Measurements from ENCODE around the gene EEF1AKMT2. TPM values are rescaled to one million over a fixed set of nuclear protein-coding genes. Genes with fewer than 3 reads are reported as not detected.

The EEF1AKMT2 gene
- total and polyA plus RNA-seq, 10 donors: 15.3 to 27.1 (median 17.2) TPM

GRCh38 chr10:124762281-124762680 is 29.4 kb downstream of the EEF1AKMT2 start:
- intact Hi-C loops (cut with DNase I; ENCODE audit: low total_unique reads): no loop called here
- Histone ChIP-seq H3K27ac (no peak overlapping the region), H3K27me3 (replicated peaks in 1 of 7) (no peaks in the 10 kb centered on the region), H3K4me3 (no peak overlapping the region), H3K36me3 (peaks cover 0 to 87% (median 37%) of the 10 kb centered on the region in 6 donors), H3K9me3 (no peaks in the 10 kb centered on the region), H3K4me1 (peaks cover 0 to 6% (median 0%) of the 10 kb centered on the region in 6 donors)
- WGBS, 5 donors: 92 to 95% (median 93%) methylated on average over 5 of the region's 5 CpGs
- no peak for DNase-seq
- no peak for TF ChIP-seq CTCF (IDR thresholded peaks at IDR 0.05 in 8 of 11, conservative IDR thresholded peaks at IDR 0.05 in 3 of 11)
- TF ChIP-seq POLR2AphosphoS5 (IDR thresholded peaks at IDR 0.05): no peak

- DNase-seq: no peak
- Histone ChIP-seq H3K36me3 (peaks cover 0 to 80% (median 23%) of the 10 kb centered on the region in 6 donors), H3K27ac (no peak overlapping the region), H3K27me3 (replicated peaks in 1 of 7) (no peaks in the 10 kb centered on the region), H3K9me3 (no peaks in the 10 kb centered on the region), H3K4me3 (no peak overlapping the region), H3K4me1 (no peaks in the 10 kb centered on the region)
- intact Hi-C loops (cut with DNase I; ENCODE audit: low total_unique reads): no loop called here
- 85 to 94% (median 92%) methylated on average over 5 of the region's 5 CpGs for WGBS, 5 donors
- TF ChIP-seq POLR2AphosphoS5 (IDR thresholded peaks at IDR 0.05) (no peak), CTCF (IDR thresholded peaks at IDR 0.05 in 8 of 11, conservative IDR thresholded peaks at IDR 0.05 in 3 of 11) (no peak), POLR2A (IDR thresholded peaks at IDR 0.05) (no peak)
These were observed 35.4 kb downstream of the EEF1AKMT2 start for GRCh38 chr10:124756156-124756903.

GRCh38 chr10:124755581-124755980 is 36.1 kb downstream of the EEF1AKMT2 start:
- no peaks in the 10 kb centered on the region for H3K4me1 ChIP-seq
- H3K4me3 ChIP-seq: no peak overlapping the region
- H3K27ac ChIP-seq: no peak overlapping the region
- no peaks in the 10 kb centered on the region for H3K9me3 ChIP-seq
- DNase-seq: no peak
- intact Hi-C loops (cut with DNase I; ENCODE audit: low total_unique reads): no loop called here
- no peaks in the 10 kb centered on the region for H3K27me3 ChIP-seq (replicated peaks in 1 of 7)
- WGBS, 5 donors: 82 to 94% (median 87%) methylated on average over 2 of the region's 2 CpGs
- TF ChIP-seq POLR2AphosphoS5 (IDR thresholded peaks at IDR 0.05) (no peak), POLR2A (IDR thresholded peaks at IDR 0.05) (no peak), CTCF (IDR thresholded peaks at IDR 0.05 in 8 of 11, conservative IDR thresholded peaks at IDR 0.05 in 3 of 11) (no peak)
- peaks cover 0 to 80% (median 18%) of the 10 kb centered on the region in 6 donors for H3K36me3 ChIP-seq

GRCh38 chr10:124754227-124754626 is 37.5 kb downstream of the EEF1AKMT2 start:
- H3K9me3 ChIP-seq: no peaks in the 10 kb centered on the region
- H3K4me1 ChIP-seq: peaks cover 0 to 8% (median 2%) of the 10 kb centered on the region in 6 donors
- H3K4me3 ChIP-seq: no peak overlapping the region
- 94 to 100% (median 95%) methylated on average over 5 of the region's 5 CpGs for WGBS, 5 donors
- H3K36me3 ChIP-seq: peaks cover 0 to 75% (median 9%) of the 10 kb centered on the region in 6 donors
- intact Hi-C loops (cut with DNase I; ENCODE audit: low total_unique reads): no loop called here
- no peaks in the 10 kb centered on the region for H3K27me3 ChIP-seq (replicated peaks in 1 of 7)
- no peak for TF ChIP-seq POLR2A (IDR thresholded peaks at IDR 0.05)
- TF ChIP-seq POLR2AphosphoS5 (IDR thresholded peaks at IDR 0.05): no peak
- TF ChIP-seq CTCF (IDR thresholded peaks at IDR 0.05 in 8 of 11, conservative IDR thresholded peaks at IDR 0.05 in 3 of 11): no peak
- no peak for DNase-seq
- no peak overlapping the region for H3K27ac ChIP-seq
